Activated naive CD8-positive, alpha-beta T cell (primary cell): ENCODE results near the gene FHIP1A.
"Not testable (repeated sequence)": the region's sequence is repeated elsewhere in the genome, so short reads cannot be mapped to it uniquely, and the experiment has no call there.

Experiments
- H3K27ac Mint-ChIP-seq: one replicate; pipeline ENCODE4 v1.8.0; 2021; ENCODE audit warnings: mixed read lengths
- H3K27me3 Mint-ChIP-seq: one replicate; pipeline ENCODE4 v1.8.0; 2021; ENCODE audit warnings: mixed read lengths
- H3K36me3 Mint-ChIP-seq: one replicate; pipeline ENCODE4 v1.8.0; 2021; ENCODE audit warnings: mixed read lengths
- H3K4me1 Mint-ChIP-seq: one replicate; pipeline ENCODE4 v1.8.0; 2021; ENCODE audit warnings: low read depth, mixed read lengths
- H3K4me3 Mint-ChIP-seq: one replicate; pipeline ENCODE4 v1.8.0; 2021; ENCODE audit warnings: mild to moderate bottlenecking, mixed read lengths
- H3K9me3 Mint-ChIP-seq: one replicate; pipeline ENCODE4 v1.8.0; 2021; ENCODE audit warnings: low read depth, mixed read lengths

The FHIP1A gene

DNA sequence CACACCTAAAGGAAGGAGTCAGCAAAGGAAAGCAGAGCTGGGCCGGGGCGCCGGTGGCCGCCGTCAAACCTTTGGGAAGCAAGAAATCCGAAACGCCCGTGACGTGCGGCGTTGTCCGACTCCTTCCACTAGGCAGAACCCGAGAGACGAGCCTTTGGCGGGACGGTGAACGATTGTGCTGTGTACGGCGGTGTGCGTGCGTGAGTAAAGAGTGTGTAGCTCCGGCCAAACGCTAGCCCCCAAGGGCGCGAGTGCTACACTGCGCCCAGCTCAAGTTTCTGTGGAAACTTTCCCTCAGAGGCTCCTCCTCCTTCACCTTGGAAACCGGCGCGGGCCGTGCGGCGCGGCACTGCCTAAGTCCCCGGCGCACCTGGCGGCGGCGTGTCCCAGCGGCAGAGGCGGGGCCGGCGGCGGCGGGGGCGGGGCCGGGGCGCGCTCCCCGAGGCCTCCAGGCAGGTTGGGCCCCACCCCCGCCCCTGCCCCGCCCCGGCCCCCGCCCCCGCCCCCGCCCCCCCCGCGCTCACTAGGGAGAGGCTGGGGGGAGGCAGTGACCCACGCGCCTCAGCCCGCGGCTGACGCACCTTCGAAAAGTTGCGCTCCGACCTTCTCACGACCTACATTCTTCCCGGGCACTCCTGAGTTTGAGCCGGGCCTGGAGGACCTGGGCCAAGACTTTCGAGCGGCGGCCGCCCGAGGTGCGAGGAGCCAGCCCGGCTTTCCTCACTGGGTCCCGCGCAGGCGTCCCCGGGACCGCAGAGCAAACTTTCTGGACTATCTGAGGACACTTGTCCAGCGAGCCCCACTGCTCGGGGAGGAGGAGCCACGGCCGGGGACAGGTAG, at the start of gene FHIP1A:
TSS of gene FHIP1A (plus strand) at position 547 of the 840 bp plus-strand sequence. CDS start 157,084 bp downstream, outside the sequence.
- peak within 1 kb of the TSS; percentile 28 for H3K27ac Mint-ChIP-seq
- peak within 1 kb of the TSS; percentile 90 for H3K4me3 Mint-ChIP-seq
- H3K36me3 Mint-ChIP-seq, result no peaks in the 10 kb centered on the region
- no peaks in the 10 kb centered on the region for H3K9me3 Mint-ChIP-seq
- H3K4me1 Mint-ChIP-seq, result peaks cover 21% of the 10 kb centered on the region
- H3K27me3 Mint-ChIP-seq, result peaks cover 2% of the 10 kb centered on the region

- Mint-ChIP-seq H3K27me3 (peaks cover 6% of the 10 kb centered on the region), H3K4me3 (no peak overlapping the region), H3K4me1 (peaks cover 2% of the 10 kb centered on the region), H3K9me3 (no peaks in the 10 kb centered on the region), H3K27ac (no peak overlapping the region), H3K36me3 (no peaks in the 10 kb centered on the region)
These were observed 49.4 kb upstream of the FHIP1A start for GRCh38 chr4:151359576-151359975.

- Mint-ChIP-seq H3K9me3 (no peaks in the 10 kb centered on the region), H3K36me3 (no peaks in the 10 kb centered on the region), H3K4me3 (no peak overlapping the region), H3K27ac (no peak overlapping the region), H3K27me3 (no peaks in the 10 kb centered on the region), H3K4me1 (peaks cover 2% of the 10 kb centered on the region)
These were observed 47.9 kb upstream of the FHIP1A start for GRCh38 chr4:151361126-151361525.

GRCh38 chr4:151361966-151362365, 47.0 kb upstream of the FHIP1A start:
- no peaks in the 10 kb centered on the region for H3K27me3 Mint-ChIP-seq
- no peaks in the 10 kb centered on the region for H3K9me3 Mint-ChIP-seq
- H3K27ac Mint-ChIP-seq, result no peak overlapping the region

DNA sequence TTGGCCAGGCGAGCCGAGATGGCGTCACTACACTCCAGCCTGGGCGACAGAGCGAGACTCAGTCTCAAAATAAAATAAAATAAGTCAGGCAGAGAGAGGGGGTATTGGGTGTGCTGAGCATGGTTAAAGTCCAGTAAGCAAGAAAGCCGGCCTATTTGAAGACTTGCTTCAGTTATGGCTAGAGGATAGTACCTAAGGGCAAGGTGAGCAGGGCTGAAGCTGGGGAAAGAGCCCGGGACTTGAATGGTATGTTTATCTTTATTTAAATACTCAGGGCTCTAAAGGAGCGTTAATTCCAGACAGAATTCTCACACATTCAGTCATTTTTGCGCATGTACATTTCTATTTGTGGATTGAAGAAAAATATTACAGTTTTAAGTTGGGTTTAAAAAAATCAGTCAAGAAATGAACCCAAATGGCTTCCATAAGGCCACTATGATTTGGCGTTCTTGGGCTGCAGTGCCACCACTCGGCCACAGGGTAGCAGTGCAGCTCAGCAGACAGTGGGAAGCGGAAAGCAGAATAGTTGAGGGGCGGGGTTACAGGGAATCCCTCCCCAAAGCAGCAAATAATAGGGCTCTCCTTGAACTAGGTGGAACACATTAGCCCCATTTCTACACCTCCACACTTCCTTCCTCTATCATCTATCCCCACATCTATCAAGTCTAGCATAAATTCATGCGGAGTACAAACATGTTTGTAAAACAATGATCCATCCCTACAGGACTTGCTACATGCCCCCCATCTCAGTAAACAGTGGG, 46.4 kb upstream of the FHIP1A start:
- H3K36me3 Mint-ChIP-seq, result no peaks in the 10 kb centered on the region
- no peak overlapping the region for H3K27ac Mint-ChIP-seq
- H3K9me3 Mint-ChIP-seq, result no peaks in the 10 kb centered on the region
- H3K4me1 Mint-ChIP-seq, result peaks cover 2% of the 10 kb centered on the region
- H3K4me3 Mint-ChIP-seq, result no peak overlapping the region
- H3K27me3 Mint-ChIP-seq, result no peaks in the 10 kb centered on the region

More at GRCh38 chr4:151361966-151362365, 47.0 kb upstream of the FHIP1A start:
- Mint-ChIP-seq H3K4me3 (no peak overlapping the region), H3K36me3 (no peaks in the 10 kb centered on the region), H3K4me1 (peaks cover 2% of the 10 kb centered on the region)

DNA sequence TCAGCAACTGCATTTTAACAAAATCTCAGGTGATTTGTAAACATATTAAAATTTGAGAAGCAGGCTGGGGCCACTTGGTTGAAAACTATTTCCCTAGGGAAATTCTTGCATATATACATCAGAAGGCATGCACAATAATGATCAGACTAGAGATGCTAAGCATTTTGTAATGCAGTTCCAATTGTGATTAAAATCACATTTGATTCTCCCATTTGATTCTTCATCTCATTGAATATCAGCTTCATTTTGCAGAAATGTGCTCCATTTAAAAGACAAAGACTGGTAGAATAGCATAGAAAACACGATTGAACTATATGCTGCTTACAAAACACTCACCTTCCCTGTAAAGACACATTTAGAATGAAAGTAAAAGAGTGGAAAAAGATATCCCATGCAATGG, 32.4 kb upstream of the FHIP1A start:
- H3K27me3 Mint-ChIP-seq, result peaks cover 7% of the 10 kb centered on the region

GRCh38 chr4:151389311-151389710, 19.7 kb upstream of the FHIP1A start:
- Mint-ChIP-seq H3K9me3 (no peaks in the 10 kb centered on the region), H3K27ac (no peak overlapping the region), H3K27me3 (peaks cover 6% of the 10 kb centered on the region), H3K36me3 (no peaks in the 10 kb centered on the region), H3K4me3 (no peak overlapping the region), H3K4me1 (no peaks in the 10 kb centered on the region)

More for the DNA sequence above, 32.4 kb upstream of the FHIP1A start:
- no peak overlapping the region for H3K4me3 Mint-ChIP-seq
- no peaks in the 10 kb centered on the region for H3K9me3 Mint-ChIP-seq
- no peak overlapping the region for H3K27ac Mint-ChIP-seq
- H3K36me3 Mint-ChIP-seq, result no peaks in the 10 kb centered on the region
- H3K4me1 Mint-ChIP-seq, result no peaks in the 10 kb centered on the region

GRCh38 chr4:151389799-151390198, 19.2 kb upstream of the FHIP1A start:
- not testable (repeated sequence) for H3K27me3 Mint-ChIP-seq, H3K4me1 Mint-ChIP-seq, H3K4me3 Mint-ChIP-seq, H3K27ac Mint-ChIP-seq, H3K9me3 Mint-ChIP-seq, H3K36me3 Mint-ChIP-seq

GRCh38 chr4:151395873-151396272, 13.1 kb upstream of the FHIP1A start:
- Mint-ChIP-seq H3K9me3 (no peaks in the 10 kb centered on the region), H3K27me3 (peaks cover 2% of the 10 kb centered on the region), H3K36me3 (no peaks in the 10 kb centered on the region), H3K27ac (no peak overlapping the region), H3K4me3 (no peak overlapping the region), H3K4me1 (no peaks in the 10 kb centered on the region)

GRCh38 chr4:151400343-151400742, 8.6 kb upstream of the FHIP1A start:
- H3K27me3 Mint-ChIP-seq, result peaks cover 2% of the 10 kb centered on the region
- H3K4me3 Mint-ChIP-seq, result no peak overlapping the region
- H3K4me1 Mint-ChIP-seq, result no peaks in the 10 kb centered on the region
- H3K9me3 Mint-ChIP-seq, result no peaks in the 10 kb centered on the region
- H3K36me3 Mint-ChIP-seq, result no peaks in the 10 kb centered on the region
- no peak overlapping the region for H3K27ac Mint-ChIP-seq

DNA sequence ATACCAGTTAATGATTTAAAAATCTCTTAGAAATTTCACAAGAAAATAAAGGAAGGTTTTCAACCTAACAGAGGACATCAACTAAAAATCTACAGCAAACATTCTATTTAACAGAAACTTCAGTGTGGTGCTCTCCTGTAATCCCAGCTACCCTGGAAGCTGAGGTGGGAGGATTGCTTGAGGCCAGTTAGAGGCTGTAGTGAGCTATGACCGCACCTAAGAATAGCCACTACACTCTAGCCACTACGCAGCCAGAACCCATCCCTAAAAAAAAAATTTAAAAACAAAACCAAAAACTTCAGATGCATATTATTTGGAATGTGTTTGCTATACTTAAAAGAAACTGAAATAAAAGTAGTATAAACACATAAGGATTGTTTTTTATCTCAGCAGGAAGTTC, 7.2 kb upstream of the FHIP1A start:
- Mint-ChIP-seq H3K27me3 (peaks cover 2% of the 10 kb centered on the region), H3K36me3 (no peaks in the 10 kb centered on the region), H3K4me3 (no peak overlapping the region), H3K9me3 (no peaks in the 10 kb centered on the region), H3K27ac (no peak overlapping the region), H3K4me1 (no peaks in the 10 kb centered on the region)

GRCh38 chr4:151402145-151402865, 6.7 kb upstream of the FHIP1A start:
- H3K4me1 Mint-ChIP-seq, result peaks cover under 1% of the 10 kb centered on the region
- H3K27me3 Mint-ChIP-seq, result peaks cover 2% of the 10 kb centered on the region
- no peaks in the 10 kb centered on the region for H3K36me3 Mint-ChIP-seq

GRCh38 chr4:151403656-151404055, 5.3 kb upstream of the FHIP1A start:
- H3K4me1 Mint-ChIP-seq, result peaks cover 11% of the 10 kb centered on the region
- no peak overlapping the region for H3K4me3 Mint-ChIP-seq
- peaks cover 2% of the 10 kb centered on the region for H3K27me3 Mint-ChIP-seq
- H3K27ac Mint-ChIP-seq, result no peak overlapping the region
- no peaks in the 10 kb centered on the region for H3K36me3 Mint-ChIP-seq
- no peaks in the 10 kb centered on the region for H3K9me3 Mint-ChIP-seq

More at GRCh38 chr4:151402145-151402865, 6.7 kb upstream of the FHIP1A start:
- Mint-ChIP-seq H3K4me3 (no peak overlapping the region), H3K27ac (no peak overlapping the region), H3K9me3 (no peaks in the 10 kb centered on the region)

DNA sequence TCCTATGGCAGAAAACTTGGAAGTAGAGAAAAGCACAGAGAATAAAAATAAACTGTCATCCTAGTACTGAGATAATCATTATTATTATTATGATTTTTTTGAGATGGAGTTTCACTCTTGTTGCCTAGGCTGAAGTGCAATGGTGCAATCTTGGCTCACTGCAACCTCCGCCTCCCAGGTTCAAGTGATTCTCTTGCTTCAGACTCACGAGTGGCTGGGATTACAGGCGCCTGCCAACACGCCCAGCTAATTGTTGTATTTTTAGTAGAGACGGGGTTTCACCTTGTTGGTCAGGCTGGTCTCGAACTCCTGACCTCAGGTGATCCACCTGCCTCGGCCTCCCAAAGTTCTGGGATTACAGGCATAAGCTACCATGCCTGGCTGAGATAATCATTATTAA, 4.2 kb upstream of the FHIP1A start:
- not testable (repeated sequence) for H3K27ac Mint-ChIP-seq, H3K27me3 Mint-ChIP-seq, H3K36me3 Mint-ChIP-seq, H3K4me3 Mint-ChIP-seq, H3K9me3 Mint-ChIP-seq
- peaks cover 18% of the 10 kb centered on the region for H3K4me1 Mint-ChIP-seq

GRCh38 chr4:151407018-151407417, 2.0 kb upstream of the FHIP1A start:
- Mint-ChIP-seq H3K27me3 (peaks cover 2% of the 10 kb centered on the region), H3K4me3 (peak overlapping the region; percentile 90), H3K9me3 (no peaks in the 10 kb centered on the region), H3K27ac (no peak overlapping the region), H3K36me3 (no peaks in the 10 kb centered on the region), H3K4me1 (peaks cover 21% of the 10 kb centered on the region)
